ENCODE data around the gene UTP14C.

The UTP14C gene

GRCh38 chr13:52011632-52012511 lies 12.6 kb upstream of the UTP14C start, which contains the start of gene ALG11:
Gene ALG11 (plus strand): TSS chr13:52012398. CDS start chr13:52012419, 21 bp downstream.
- DNase-seq (ENCODE audit: low read depth): peak; percentile 99
- peak within 1 kb of the TSS; percentile 90 for H3K4me3 ChIP-seq (ENCODE audit: low read depth, low read length)
- TF ChIP-seq, protein P1, sequence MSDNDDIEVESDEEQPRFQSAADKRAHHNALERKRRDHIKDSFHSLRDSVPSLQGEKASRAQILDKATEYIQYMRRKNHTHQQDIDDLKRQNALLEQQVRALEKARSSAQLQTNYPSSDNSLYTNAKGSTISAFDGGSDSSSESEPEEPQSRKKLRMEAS (IDR thresholded peaks at IDR 0.05; ENCODE audit: low read depth, low read length): peak; percentile 80
- peak; percentile 72 for TF ChIP-seq MYC (IDR thresholded peaks at IDR 0.05; ENCODE audit: low read depth, low read length)
- no peak for TF ChIP-seq CTCF (IDR thresholded peaks at IDR 0.05; ENCODE audit: low read depth, low read length)
- peak; percentile 83 for TF ChIP-seq POLR2A (IDR thresholded peaks at IDR 0.05; ENCODE audit: extremely low read depth, insufficient read length)

GRCh38 chr13:52012512-52012836 lies 12.0 kb upstream of the UTP14C start:
- no peak for TF ChIP-seq MYC (IDR thresholded peaks at IDR 0.05; ENCODE audit: low read depth, low read length)
- no peak for TF ChIP-seq CTCF (IDR thresholded peaks at IDR 0.05; ENCODE audit: low read depth, low read length)
- TF ChIP-seq, protein P1 (IDR thresholded peaks at IDR 0.05; ENCODE audit: low read depth, low read length): no peak
- TF ChIP-seq POLR2A (IDR thresholded peaks at IDR 0.05; ENCODE audit: extremely low read depth, insufficient read length): no peak
- H3K4me3 ChIP-seq (ENCODE audit: low read depth, low read length): peak overlapping the region; percentile 90
- DNase-seq (ENCODE audit: low read depth): no peak

- no peak for TF ChIP-seq MYC (IDR thresholded peaks at IDR 0.05; ENCODE audit: low read depth, low read length)
- no peak for TF ChIP-seq CTCF (IDR thresholded peaks at IDR 0.05; ENCODE audit: low read depth, low read length)
- TF ChIP-seq POLR2A (IDR thresholded peaks at IDR 0.05; ENCODE audit: extremely low read depth, insufficient read length): no peak
- TF ChIP-seq, protein P1 (IDR thresholded peaks at IDR 0.05; ENCODE audit: low read depth, low read length): no peak
- no peak for DNase-seq (ENCODE audit: low read depth)
Measured at GRCh38 chr13:52016296-52016695, 8.2 kb upstream of the UTP14C start.

DNA sequence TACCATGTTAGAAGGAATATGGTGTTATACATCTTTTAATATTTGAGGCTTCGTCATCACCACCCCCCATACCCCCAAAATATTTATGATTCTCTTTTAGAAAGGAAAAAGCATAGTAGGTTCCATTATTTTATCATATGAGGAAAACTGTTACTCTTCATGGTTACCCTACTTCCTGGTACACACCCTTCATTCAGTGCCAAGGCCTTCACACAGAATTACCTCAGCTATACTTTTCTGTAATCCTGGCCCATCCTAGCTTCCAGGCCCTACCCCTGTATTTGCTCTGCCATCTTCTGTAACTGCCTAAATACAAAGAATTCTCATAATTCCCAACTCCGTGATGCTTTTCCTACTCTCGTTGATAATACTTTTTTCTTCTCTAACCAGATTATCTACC lies 4.3 kb upstream of the UTP14C start:
- no peak for DNase-seq (ENCODE audit: low read depth)
- TF ChIP-seq CTCF (IDR thresholded peaks at IDR 0.05; ENCODE audit: low read depth, low read length) (no peak), MYC (IDR thresholded peaks at IDR 0.05; ENCODE audit: low read depth, low read length) (no peak), POLR2A (IDR thresholded peaks at IDR 0.05; ENCODE audit: extremely low read depth, insufficient read length) (no peak)
- TF ChIP-seq, protein P1 (IDR thresholded peaks at IDR 0.05; ENCODE audit: low read depth, low read length): no peak
- H3K4me3 ChIP-seq (ENCODE audit: low read depth, low read length): no peak overlapping the region

More at GRCh38 chr13:52016296-52016695, 8.2 kb upstream of the UTP14C start:
- no peak overlapping the region for H3K4me3 ChIP-seq (ENCODE audit: low read depth, low read length)

GRCh38 chr13:52022356-52022755 lies 2.1 kb upstream of the UTP14C start:
- DNase-seq (ENCODE audit: low read depth): no peak
- TF ChIP-seq, protein P1 (IDR thresholded peaks at IDR 0.05; ENCODE audit: low read depth, low read length): no peak
- TF ChIP-seq MYC (IDR thresholded peaks at IDR 0.05; ENCODE audit: low read depth, low read length): no peak
- H3K4me3 ChIP-seq (ENCODE audit: low read depth, low read length): no peak overlapping the region

All from NB4 (cell line).